Trophoblast cell (in vitro differentiated cells and primary cell): ENCODE results near the gene GID8.

Experiments used
- DNase-seq, 2 donors: peaks; one replicate each; pipeline ENCODE4 v3.0.0-alpha.2; 2016
- H2AFZ ChIP-seq: 2 replicates; pipeline ENCODE4 v1.6.1; 2013; ENCODE audit warnings: low read length, moderate library complexity, mild to moderate bottlenecking; ENCODE audit not compliant: insufficient read depth, poor library complexity
- H2AK5ac ChIP-seq: 2 replicates; pipeline ENCODE4 v1.6.1; 2013; ENCODE audit warnings: mild to moderate bottlenecking, low read length
- H2BK120ac ChIP-seq: 2 replicates; pipeline ENCODE4 v1.6.1; 2013; ENCODE audit warnings: low read length, mild to moderate bottlenecking, moderate library complexity; ENCODE audit not compliant: insufficient read depth, poor library complexity
- H2BK12ac ChIP-seq: 2 replicates; pipeline ENCODE4 v1.6.1; 2013; ENCODE audit warnings: mild to moderate bottlenecking, low read length, moderate library complexity
- H2BK5ac ChIP-seq: 2 replicates; pipeline ENCODE4 v1.6.1; 2013; ENCODE audit warnings: low read length, low read depth, moderate library complexity, mild to moderate bottlenecking; ENCODE audit not compliant: poor library complexity
- H3K14ac ChIP-seq: 2 replicates; pipeline ENCODE4 v1.6.1; 2013; ENCODE audit warnings: mild to moderate bottlenecking, low read length
- H3K18ac ChIP-seq: 2 replicates; pipeline ENCODE4 v1.6.1; 2013; ENCODE audit warnings: mild to moderate bottlenecking, low read length
- H3K23ac ChIP-seq: 2 replicates; pipeline ENCODE4 v1.6.1; 2013; ENCODE audit warnings: low read length
- H3K27ac ChIP-seq: 2 replicates; pipeline ENCODE4 v1.5.1; 2013; ENCODE audit warnings: low read depth, mild to moderate bottlenecking, inconsistent platforms, low read length, moderate library complexity
- H3K27me3 ChIP-seq: 2 replicates; pipeline ENCODE4 v1.6.1; 2013; ENCODE audit warnings: inconsistent platforms, mild to moderate bottlenecking, low read length, moderate library complexity; ENCODE audit not compliant: insufficient read depth
- H3K36me3 ChIP-seq, 2 experiments: 1 replicate in 1 of 2; 2 replicates in 1 of 2; pipeline ENCODE4 v1.6.1; 2013; ENCODE audit warnings: low read length in 2 of 2, mild to moderate bottlenecking in 2 of 2, moderate library complexity in 1 of 2; ENCODE audit not compliant: insufficient read depth in 2 of 2, control insufficient read depth in 1 of 2
- H3K4ac ChIP-seq: 2 replicates; pipeline ENCODE4 v1.6.1; 2013; ENCODE audit warnings: low read depth, mild to moderate bottlenecking, low read length, moderate library complexity
- H3K4me1 ChIP-seq, 2 experiments: 1 replicate in 1 of 2; 2 replicates in 1 of 2; pipeline ENCODE4 v1.6.1; 2013; ENCODE audit warnings: low read length in 2 of 2, mild to moderate bottlenecking in 2 of 2, moderate library complexity in 1 of 2; ENCODE audit not compliant: insufficient read depth in 2 of 2, control insufficient read depth in 1 of 2
- H3K4me2 ChIP-seq: 2 replicates; pipeline ENCODE4 v1.6.1; 2013; ENCODE audit warnings: inconsistent platforms, mild to moderate bottlenecking, low read length, moderate library complexity
- H3K4me3 ChIP-seq: 2 replicates; pipeline ENCODE4 v1.5.1; 2013; ENCODE audit warnings: mild to moderate bottlenecking, low read depth, low read length, inconsistent platforms
- H3K79me1 ChIP-seq: one replicate; pipeline ENCODE4 v1.6.1; 2013; ENCODE audit warnings: low read length
- H3K79me2 ChIP-seq: 2 replicates; pipeline ENCODE4 v1.6.1; 2013; ENCODE audit warnings: low read length, mild to moderate bottlenecking; ENCODE audit not compliant: control insufficient read depth, insufficient read depth, poor library complexity
- H3K9ac ChIP-seq: 2 replicates; pipeline ENCODE4 v1.6.1; 2013; ENCODE audit warnings: mild to moderate bottlenecking, low read length
- H3K9me3 ChIP-seq: 2 replicates; pipeline ENCODE4 v1.6.1; 2013; ENCODE audit warnings: low read depth, mild to moderate bottlenecking, control low read depth, inconsistent platforms, low read length; ENCODE audit not compliant: insufficient read depth
- H4K12ac ChIP-seq: 2 replicates; pipeline ENCODE4 v1.6.1; 2013; ENCODE audit warnings: low read depth, mild to moderate bottlenecking, low read length, moderate library complexity
- H4K8ac ChIP-seq: 2 replicates; pipeline ENCODE4 v1.6.1; 2013; ENCODE audit warnings: low read depth, mild to moderate bottlenecking, low read length, moderate library complexity
- H4K91ac ChIP-seq: one replicate; pipeline ENCODE4 v1.6.1; 2013; ENCODE audit warnings: low read depth, mild to moderate bottlenecking, low read length, moderate library complexity
- WGBS: extraction: QIAGEN DNeasy Blood & Tissue Kit; methylation state at CpG from one replicate; pipeline ENCODE4 v1.1.7; 2013; ENCODE audit warnings: missing lambda C conversion rate; ENCODE audit not compliant: insufficient read length, insufficient coverage; ENCODE audit errors: extremely low coverage; 5-methylcytosine and 5-hydroxymethylcytosine counted together

The GID8 gene

DNA sequence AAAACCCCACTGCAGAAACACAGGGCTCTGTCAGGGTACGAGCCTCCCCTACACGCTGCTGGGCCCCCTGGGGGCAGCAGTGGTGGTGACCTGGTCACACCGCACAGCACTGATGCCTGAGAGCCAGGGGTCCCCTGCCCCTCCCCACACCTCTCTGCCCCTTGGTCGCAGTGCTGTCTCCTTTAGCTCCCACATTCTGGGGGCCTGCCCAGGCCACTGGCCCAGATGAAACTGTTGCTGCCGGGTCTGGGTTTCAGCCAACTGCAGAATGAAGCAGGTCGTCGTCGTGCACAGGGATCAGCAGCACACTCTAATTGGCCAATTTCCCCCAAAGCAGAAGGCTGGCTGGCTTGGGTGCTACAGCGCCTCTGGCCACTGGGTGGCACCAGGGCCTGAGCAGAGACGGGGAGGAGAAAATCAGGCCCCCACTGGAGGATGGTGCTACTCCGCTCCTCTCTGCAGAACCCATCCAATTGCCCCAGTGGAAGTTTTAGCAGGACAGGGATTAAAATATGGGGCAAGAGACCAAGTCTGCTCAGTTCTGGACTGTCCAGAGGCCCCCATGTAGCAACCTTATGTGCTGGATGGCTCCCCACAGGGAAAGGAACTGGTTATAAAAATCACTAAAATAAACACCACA lies 37.8 kb upstream of the GID8 start:
- no peak overlapping the region for H2BK5ac ChIP-seq
- H3K4me3 ChIP-seq: no peak overlapping the region
- peak; percentile 66 to 80 for DNase-seq
- H3K4me1 ChIP-seq: peaks cover 7 to 13% of the 10 kb centered on the region in 2 experiments
- no peak overlapping the region for H4K12ac ChIP-seq
- H3K9me3 ChIP-seq: no peaks in the 10 kb centered on the region
- H3K14ac ChIP-seq: no peak overlapping the region
- H3K18ac ChIP-seq: no peak overlapping the region
- H3K79me1 ChIP-seq: no peaks in the 10 kb centered on the region
- H2BK120ac ChIP-seq: no peak overlapping the region
- no peak overlapping the region for H2AK5ac ChIP-seq
- H3K9ac ChIP-seq: no peak overlapping the region
- no peak overlapping the region for H2BK12ac ChIP-seq
- peaks cover 34 to 51% of the 10 kb centered on the region in 2 experiments for H3K36me3 ChIP-seq
- no CpG with 5 or more reads among the region's 11 CpGs for WGBS
- H2AFZ ChIP-seq: no peak overlapping the region
- H3K79me2 ChIP-seq: peaks cover 1% of the 10 kb centered on the region
- H3K4me2 ChIP-seq: peak overlapping the region; percentile 30
- peak overlapping the region; percentile 12 for H4K8ac ChIP-seq
- no peaks in the 10 kb centered on the region for H3K27me3 ChIP-seq
- H4K91ac ChIP-seq: no peak overlapping the region
- no peak overlapping the region for H3K23ac ChIP-seq
- H3K27ac ChIP-seq: peak overlapping the region; percentile 62
- no peak overlapping the region for H3K4ac ChIP-seq

DNA sequence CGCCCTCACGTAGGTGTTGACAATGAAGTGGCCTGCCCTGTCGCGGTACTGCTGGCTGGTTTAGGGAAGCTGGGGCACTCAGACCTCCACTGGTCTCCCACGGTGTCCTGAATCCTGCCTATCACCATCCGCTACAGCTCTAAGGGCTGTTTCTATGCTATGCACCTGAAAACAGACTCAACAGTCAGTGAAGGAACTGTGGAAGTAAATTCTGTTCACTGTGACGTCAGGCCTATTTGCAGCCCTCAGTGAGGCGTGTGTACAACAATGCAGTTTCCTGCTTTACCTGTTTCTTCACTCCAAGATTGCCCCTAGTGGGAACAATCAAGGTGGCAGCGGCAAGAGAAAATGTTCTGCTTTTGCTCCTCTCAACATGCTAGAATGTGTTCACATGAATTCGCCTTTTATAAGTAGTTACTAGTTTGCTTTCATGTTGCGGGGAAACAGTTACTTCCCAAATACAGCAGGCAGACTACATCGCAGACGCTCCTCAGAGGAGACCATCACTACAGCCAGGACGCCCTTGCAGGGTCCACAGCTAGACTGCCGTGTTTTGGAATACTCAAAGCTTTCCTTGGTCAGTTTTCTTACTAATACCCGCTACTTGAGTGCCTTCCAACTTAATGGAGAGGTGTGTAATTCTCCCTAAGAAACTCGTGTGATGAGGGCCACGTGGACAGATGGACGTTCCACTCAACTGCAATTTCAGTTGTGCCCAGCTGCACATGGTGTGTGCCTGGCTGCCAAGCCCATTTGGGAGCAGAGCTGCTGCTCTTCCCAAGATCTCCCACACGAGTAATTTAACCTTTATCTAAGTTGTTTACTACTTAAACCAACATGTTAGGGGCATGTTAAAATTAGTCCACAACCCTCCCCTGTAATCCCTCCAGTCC lies 37.0 kb upstream of the GID8 start:
- no peaks in the 10 kb centered on the region for H3K27me3 ChIP-seq
- no peaks in the 10 kb centered on the region for H3K9me3 ChIP-seq
- H4K12ac ChIP-seq: no peak overlapping the region
- H2BK12ac ChIP-seq: no peak overlapping the region
- no peak overlapping the region for H2AK5ac ChIP-seq
- H2BK5ac ChIP-seq: no peak overlapping the region
- no peak overlapping the region for H3K18ac ChIP-seq
- peak overlapping the region; percentile 12 for H4K8ac ChIP-seq
- no peaks in the 10 kb centered on the region for H3K79me1 ChIP-seq
- H3K9ac ChIP-seq: no peak overlapping the region
- H3K79me2 ChIP-seq: peaks cover 1% of the 10 kb centered on the region
- DNase-seq: peak; percentile 76 to 91
- H3K27ac ChIP-seq: peak overlapping the region; percentile 62
- no peak overlapping the region for H3K4me3 ChIP-seq
- H4K91ac ChIP-seq: no peak overlapping the region
- H3K4me1 ChIP-seq: peaks cover 7 to 13% of the 10 kb centered on the region in 2 experiments
- H3K4me2 ChIP-seq: peak overlapping the region; percentile 30
- no peak overlapping the region for H2BK120ac ChIP-seq
- no peak overlapping the region for H3K4ac ChIP-seq
- H3K23ac ChIP-seq: no peak overlapping the region
- no peak overlapping the region for H2AFZ ChIP-seq
- H3K36me3 ChIP-seq: peaks cover 35 to 51% of the 10 kb centered on the region in 2 experiments
- WGBS: no CpG with 5 or more reads among the region's 20 CpGs
- H3K14ac ChIP-seq: no peak overlapping the region

DNA sequence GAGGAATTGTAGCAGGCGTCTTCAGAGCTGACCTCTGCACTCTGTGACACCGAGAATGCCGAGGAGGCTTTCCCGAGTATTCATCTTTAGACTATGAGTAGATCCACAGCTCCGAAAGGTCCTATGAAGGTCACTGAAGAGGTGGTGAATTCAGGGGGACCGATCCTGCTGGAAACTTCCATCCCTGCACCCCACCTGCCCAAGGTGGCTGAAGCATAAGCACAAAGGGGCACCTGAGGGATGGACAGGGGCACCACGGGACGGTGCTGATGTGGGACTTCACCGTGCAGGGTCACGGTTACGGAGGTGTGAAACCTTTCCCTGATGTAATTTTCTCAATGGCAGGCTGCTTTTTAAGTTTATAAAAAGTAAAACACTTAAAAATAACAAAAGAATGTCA lies 36.1 kb upstream of the GID8 start:
- Histone ChIP-seq H3K4me3 (no peak overlapping the region), H3K9ac (no peak overlapping the region), H2AFZ (no peak overlapping the region), H3K9me3 (no peaks in the 10 kb centered on the region), H2BK5ac (no peak overlapping the region), H3K27me3 (no peaks in the 10 kb centered on the region), H3K14ac (no peak overlapping the region), H2BK12ac (no peak overlapping the region), H3K36me3 (peaks cover 38 to 52% of the 10 kb centered on the region in 2 experiments), H4K91ac (no peak overlapping the region), H3K18ac (no peak overlapping the region), H2AK5ac (no peak overlapping the region), H3K79me2 (peaks cover 1% of the 10 kb centered on the region), H3K27ac (no peak overlapping the region), H4K8ac (no peak overlapping the region), H3K23ac (no peak overlapping the region), H3K4me2 (no peak overlapping the region), H3K79me1 (no peaks in the 10 kb centered on the region), H3K4me1 (peaks cover 7 to 13% of the 10 kb centered on the region in 2 experiments), H3K4ac (no peak overlapping the region), H2BK120ac (no peak overlapping the region), H4K12ac (no peak overlapping the region)
- WGBS: no CpG with 5 or more reads among the region's 11 CpGs
- no peak for DNase-seq

DNA sequence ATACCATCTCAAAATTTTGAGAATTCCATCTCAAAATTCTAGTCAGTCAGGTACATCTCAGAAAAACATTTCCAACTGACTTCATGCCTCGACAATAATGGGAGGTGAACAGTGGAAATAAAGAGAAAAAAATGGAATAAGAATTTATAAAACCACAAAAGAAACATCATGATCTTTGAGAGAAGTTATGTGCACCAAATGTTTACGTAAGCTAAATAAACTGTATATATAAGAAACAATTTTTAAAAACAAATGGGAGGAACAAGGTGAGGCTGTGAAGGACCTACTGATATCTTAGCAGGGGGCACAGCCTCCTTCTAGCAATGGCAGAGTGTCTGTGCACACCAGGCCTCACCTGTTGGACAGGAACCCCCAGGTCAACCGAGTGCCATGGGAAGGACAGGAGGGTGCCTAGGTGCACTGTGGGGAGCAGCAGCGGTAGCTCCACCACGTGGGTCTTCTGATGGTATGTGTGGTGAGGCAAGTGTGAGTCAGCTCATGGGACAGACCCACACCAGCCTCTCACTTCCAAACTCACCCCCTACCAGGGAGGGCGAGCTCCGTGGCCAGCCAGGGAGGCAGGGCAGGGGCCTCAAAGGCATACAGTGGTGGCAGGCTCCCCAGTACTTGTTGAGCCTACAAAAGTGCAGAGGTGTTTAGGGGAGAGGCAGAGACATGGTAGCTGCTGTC lies 34.9 kb upstream of the GID8 start:
- Histone ChIP-seq H3K27ac (no peak overlapping the region), H3K4ac (no peak overlapping the region), H3K27me3 (no peaks in the 10 kb centered on the region), H3K4me2 (no peak overlapping the region), H4K8ac (no peak overlapping the region), H3K9ac (no peak overlapping the region), H3K79me1 (no peaks in the 10 kb centered on the region), H3K4me1 (peaks cover 7 to 13% of the 10 kb centered on the region in 2 experiments), H3K9me3 (no peaks in the 10 kb centered on the region), H2AFZ (no peak overlapping the region), H3K79me2 (peaks cover 1% of the 10 kb centered on the region), H3K36me3 (peaks cover 47 to 61% of the 10 kb centered on the region in 2 experiments), H4K12ac (no peak overlapping the region), H2BK120ac (no peak overlapping the region), H3K18ac (no peak overlapping the region), H3K14ac (no peak overlapping the region), H2BK12ac (no peak overlapping the region), H3K4me3 (no peak overlapping the region), H4K91ac (no peak overlapping the region), H2AK5ac (no peak overlapping the region), H2BK5ac (no peak overlapping the region), H3K23ac (no peak overlapping the region)
- no CpG with 5 or more reads among the region's 7 CpGs for WGBS
- DNase-seq: no peak
